Mesodermal cell (in vitro differentiated cells): ENCODE data around the gene ZNF618.

Source experiments
- H3K27ac ChIP-seq: 2 replicates; pipeline ENCODE4 v1.7.0; 2013; ENCODE audit warnings: mild to moderate bottlenecking, low read depth, low read length, moderate library complexity; ENCODE audit not compliant: severe bottlenecking
- H3K36me3 ChIP-seq: 2 replicates; pipeline ENCODE4 v1.7.1; 2013; ENCODE audit warnings: mild to moderate bottlenecking, low read length, moderate library complexity; ENCODE audit not compliant: control insufficient read depth, insufficient read depth
- H3K4me1 ChIP-seq: one replicate; pipeline ENCODE4 v1.7.1; 2013; ENCODE audit warnings: mild to moderate bottlenecking, low read length; ENCODE audit not compliant: insufficient read depth, control insufficient read depth, poor library complexity, severe bottlenecking
- H3K4me3 ChIP-seq: 2 replicates; pipeline ENCODE4 v1.7.0; 2013; ENCODE audit warnings: low read length, control low read depth, mild to moderate bottlenecking; ENCODE audit not compliant: insufficient read depth, poor library complexity, severe bottlenecking; ENCODE audit errors: extremely low read depth
- H3K9me3 ChIP-seq: 2 replicates; pipeline ENCODE4 v1.7.1; 2013; ENCODE audit warnings: mild to moderate bottlenecking, low read length, moderate library complexity; ENCODE audit not compliant: control insufficient read depth
- WGBS, 2 experiments: methylation state at CpG; one replicate each; pipeline ENCODE4 v1.1.5; 2013; ENCODE audit warnings: missing lambda C conversion rate in 2 of 2; ENCODE audit not compliant: insufficient coverage in 2 of 2; 5-methylcytosine and 5-hydroxymethylcytosine counted together

ZNF618 gene

DNA sequence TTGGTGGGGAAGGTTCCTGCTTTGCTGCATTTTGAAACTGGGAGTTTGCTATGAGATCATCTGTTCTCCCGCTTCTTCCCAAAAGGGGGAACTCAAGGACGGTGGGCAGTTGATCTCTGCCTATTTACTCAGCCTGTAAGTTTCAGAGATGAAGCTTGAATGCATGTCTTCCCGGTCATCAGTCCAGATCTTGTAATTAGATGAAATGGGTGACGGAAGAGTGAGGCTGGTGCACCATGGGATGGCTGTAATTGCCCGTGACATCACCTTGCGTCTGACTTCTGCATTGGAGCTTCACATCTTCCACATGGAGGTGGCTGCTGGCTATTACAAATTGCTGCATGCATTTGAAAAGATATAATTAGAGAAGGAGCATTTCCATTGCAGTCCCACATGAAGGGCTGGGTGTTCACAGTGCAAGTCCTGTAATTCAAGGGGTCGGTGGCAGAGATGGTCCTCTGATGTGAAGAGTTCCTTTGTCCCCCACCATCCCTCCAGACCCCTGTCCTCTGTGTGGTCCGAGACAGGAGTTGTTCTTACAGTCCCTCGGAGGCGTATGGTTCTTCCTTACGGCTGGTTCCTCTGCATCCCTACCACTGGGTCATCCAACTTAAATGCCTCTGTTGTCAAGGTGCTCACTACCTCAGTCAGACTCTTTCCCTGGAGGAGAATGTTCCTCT is 72.9 kb downstream of the ZNF618 start:
- Histone ChIP-seq H3K36me3 (peaks cover 14% of the 10 kb centered on the region), H3K4me1 (peaks cover 8% of the 10 kb centered on the region), H3K4me3 (no peak overlapping the region), H3K27ac (no peak overlapping the region), H3K9me3 (no peaks in the 10 kb centered on the region)
- 73 to 84% methylated on average over 8 to 9 of the region's 11 CpGs for WGBS, 2 experiments

DNA sequence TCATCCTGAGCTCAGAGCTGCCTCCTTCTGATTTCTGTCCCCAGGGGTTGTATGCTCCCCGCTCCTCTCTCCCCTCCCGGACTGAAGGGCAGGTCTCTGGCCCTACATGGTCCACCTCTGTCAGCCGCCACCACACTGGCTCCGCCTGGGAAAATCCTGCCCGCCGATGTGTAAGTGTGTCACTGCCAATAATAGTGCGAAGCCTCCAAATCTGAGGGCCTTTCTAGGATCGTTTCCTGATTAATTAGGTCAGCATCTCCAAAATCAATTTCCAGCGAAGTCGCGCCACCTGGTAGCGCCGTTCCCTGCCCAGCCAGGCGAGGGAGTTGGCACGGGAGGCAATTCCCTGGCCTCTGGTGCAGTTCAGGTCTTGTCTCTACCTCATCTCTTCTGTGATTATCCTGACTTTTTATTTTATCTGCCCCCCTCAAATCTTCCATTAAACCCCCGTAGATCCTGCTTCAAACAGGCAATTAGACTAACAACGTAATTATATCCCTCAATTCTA is 73.5 kb downstream of the ZNF618 start:
- no peak overlapping the region for H3K27ac ChIP-seq
- no peak overlapping the region for H3K4me3 ChIP-seq
- peaks cover 14% of the 10 kb centered on the region for H3K36me3 ChIP-seq
- H3K4me1 ChIP-seq, result peaks cover 8% of the 10 kb centered on the region
- WGBS, 2 experiments, result 96 to 99% methylated on average over 13 to 15 of the region's 17 CpGs
- H3K9me3 ChIP-seq, result no peaks in the 10 kb centered on the region

DNA sequence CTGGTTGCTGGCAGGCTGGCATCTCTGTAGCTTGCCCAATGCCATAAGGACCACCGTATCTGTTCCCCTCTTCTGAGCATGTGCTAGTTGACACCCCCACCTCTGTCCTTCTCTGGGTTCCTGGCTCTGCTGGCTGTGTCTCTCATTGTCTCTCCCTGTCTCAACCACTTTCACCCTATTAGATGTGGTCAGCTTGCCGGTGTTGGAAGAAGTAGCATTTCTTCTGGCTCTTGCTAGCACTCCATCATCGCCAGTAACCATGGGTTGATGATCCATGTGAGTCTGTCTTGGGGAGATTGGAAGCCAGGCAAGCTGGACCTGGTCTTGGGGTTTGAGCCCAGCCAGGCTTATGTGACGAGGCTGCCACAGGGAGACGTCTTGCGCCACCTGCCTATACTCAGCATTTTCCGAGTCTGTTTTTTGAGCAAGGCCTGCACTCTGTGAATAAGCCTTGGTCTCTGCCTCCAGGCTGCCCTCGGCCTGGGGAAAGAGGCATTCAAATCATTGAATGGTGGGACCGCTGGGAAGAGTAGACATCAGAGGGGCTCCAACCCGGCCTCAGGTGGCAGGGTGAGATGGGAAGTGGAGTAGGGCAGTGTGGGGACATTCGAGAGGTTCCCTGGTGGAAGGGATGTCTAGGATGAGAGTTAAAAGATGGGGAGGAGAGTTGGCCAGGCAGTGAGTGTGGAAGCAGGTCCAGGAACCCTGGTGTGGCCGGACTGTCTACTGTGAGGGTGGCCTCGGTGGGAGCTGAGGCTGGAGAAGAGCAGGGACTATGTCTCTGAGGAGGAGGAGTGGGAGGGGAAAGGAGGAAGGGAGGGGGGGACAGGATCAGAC is 74.3 kb downstream of the ZNF618 start:
- WGBS, 2 experiments, result 88 to 96% methylated on average over 10 to 12 of the region's 13 CpGs

DNA sequence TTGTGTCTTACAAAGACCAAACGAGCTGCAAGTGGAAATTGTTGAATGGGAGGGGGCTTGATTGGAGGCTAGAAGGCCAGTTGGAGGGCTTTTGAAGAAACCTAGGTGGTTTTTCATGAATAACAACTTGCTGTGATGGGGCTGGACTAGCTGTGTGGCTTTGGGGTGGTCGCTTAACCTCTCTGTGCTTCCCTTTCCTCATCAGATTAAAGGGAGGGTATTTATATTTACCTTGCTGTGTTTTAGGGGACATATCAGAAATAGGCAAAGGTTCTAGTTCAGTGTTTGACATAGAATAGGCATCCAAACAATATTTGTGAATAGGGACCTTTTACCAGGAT is 74.9 kb downstream of the ZNF618 start:
- peaks cover 8% of the 10 kb centered on the region for H3K4me1 ChIP-seq
- WGBS, 2 experiments, result 88% methylated on average over 1 of the region's 2 CpGs; no CpG with 5 or more reads in 1 of the 2 experiments
- H3K9me3 ChIP-seq, result no peaks in the 10 kb centered on the region
- H3K4me3 ChIP-seq, result no peak overlapping the region
- H3K36me3 ChIP-seq, result peaks cover 14% of the 10 kb centered on the region
- H3K27ac ChIP-seq, result no peak overlapping the region

More for the DNA sequence above, 74.3 kb downstream of the ZNF618 start:
- Histone ChIP-seq H3K36me3 (peaks cover 14% of the 10 kb centered on the region), H3K4me3 (no peak overlapping the region), H3K27ac (no peak overlapping the region), H3K4me1 (peaks cover 8% of the 10 kb centered on the region), H3K9me3 (no peaks in the 10 kb centered on the region)

DNA sequence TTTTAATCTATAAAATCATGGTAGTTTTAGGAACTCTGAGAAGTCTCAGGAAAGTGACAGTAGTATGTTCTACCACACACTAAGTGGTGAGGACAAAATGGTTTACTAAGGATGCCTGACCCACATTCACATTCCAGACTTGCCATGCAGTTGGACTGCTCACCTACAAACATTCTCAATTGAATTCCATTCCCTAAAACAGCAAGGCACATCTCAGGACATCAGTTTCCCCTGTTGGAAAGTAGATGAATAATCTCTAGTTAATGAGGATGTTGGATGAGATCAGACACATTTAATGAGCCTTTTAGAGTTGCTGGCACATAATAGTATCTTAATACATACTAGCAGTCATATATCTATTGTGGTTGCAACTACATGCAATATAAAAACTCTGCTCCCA is 76.6 kb downstream of the ZNF618 start:
- H3K4me3 ChIP-seq, result no peak overlapping the region
- H3K4me1 ChIP-seq, result peaks cover 12% of the 10 kb centered on the region
- H3K27ac ChIP-seq, result no peak overlapping the region
- H3K36me3 ChIP-seq, result peaks cover 4% of the 10 kb centered on the region
- no peaks in the 10 kb centered on the region for H3K9me3 ChIP-seq

DNA sequence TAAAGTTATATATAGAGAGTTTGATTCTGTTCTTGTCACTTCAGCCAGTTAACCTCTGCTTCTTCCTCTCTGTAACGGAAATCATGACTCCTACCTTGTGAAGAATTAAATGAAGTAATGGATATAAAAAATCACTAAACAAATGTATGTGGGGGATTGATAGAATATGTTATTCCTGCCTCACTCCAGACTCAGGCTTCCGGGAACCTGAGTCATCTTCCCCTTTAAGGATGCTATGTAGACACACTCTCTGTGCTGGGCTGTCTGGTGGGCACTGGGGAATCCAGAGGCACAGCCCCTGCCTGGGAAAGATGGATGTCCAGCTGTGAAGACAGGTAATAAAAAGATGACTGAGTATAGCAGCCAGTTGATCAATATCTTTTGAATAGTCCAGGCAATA is 77.4 kb downstream of the ZNF618 start:
- Histone ChIP-seq H3K27ac (no peak overlapping the region), H3K4me1 (peaks cover 15% of the 10 kb centered on the region), H3K4me3 (no peak overlapping the region), H3K36me3 (peaks cover 4% of the 10 kb centered on the region), H3K9me3 (no peaks in the 10 kb centered on the region)
- 86% methylated on average over 1 of the region's 2 CpGs; no CpG with 5 or more reads in 1 of the 2 experiments for WGBS, 2 experiments

DNA sequence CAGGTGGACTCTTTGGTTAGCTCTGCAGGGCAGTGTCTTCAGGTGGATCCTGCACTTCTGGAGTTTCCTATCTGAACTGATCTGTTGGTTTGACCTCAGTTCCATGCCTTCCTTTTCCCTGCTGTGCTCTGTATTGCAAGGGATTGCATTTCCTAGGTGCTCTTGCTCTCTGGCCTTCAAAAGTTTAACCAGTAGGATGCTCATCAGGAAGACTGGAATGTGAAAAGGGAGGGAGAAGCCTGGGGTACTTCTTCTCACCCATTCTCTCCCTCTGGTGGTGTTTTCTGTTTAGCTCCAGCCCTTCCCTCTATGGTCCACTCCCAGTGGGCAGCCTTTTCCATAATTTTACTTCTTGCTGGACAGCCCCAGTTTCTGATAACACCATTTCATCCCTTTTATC is 78.5 kb downstream of the ZNF618 start:
- Histone ChIP-seq H3K27ac (no peak overlapping the region), H3K36me3 (peaks cover 5% of the 10 kb centered on the region), H3K4me1 (peaks cover 15% of the 10 kb centered on the region), H3K4me3 (no peak overlapping the region), H3K9me3 (no peaks in the 10 kb centered on the region)

DNA sequence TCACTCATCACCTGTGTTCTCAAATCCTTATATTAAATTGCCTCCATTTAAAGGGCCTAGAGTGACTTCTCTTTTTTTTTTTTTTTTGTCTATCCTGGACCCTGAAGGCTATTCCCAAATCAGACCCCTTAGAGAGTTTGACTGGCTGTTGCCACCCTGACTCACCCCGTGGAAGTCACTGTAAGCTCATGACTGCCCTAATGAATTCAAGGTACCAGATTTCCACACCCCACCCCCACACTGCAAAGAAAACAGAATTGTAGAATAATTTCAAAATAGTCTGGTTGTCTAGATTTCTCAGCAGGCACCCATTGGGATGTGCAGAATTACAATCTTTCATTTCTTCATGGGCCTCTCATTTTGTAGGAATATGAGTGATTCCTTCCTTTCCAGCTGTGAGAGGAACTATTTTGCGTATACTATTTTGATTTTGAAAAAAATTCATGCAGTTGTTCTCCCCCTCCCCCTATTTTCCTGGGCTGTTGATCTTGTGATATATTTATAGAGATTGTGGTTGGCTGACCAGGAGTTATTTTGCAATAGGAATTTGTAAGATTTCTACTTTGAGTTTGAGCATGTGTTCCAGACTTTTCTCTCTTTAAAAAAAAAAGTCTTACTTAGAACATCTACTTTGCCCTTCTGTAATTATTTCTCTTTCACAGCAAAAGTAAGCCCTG is 79.1 kb downstream of the ZNF618 start:
- WGBS, 2 experiments, result no CpG with 5 or more reads among the region's 2 CpGs
- Histone ChIP-seq H3K4me3 (no peak overlapping the region), H3K9me3 (no peaks in the 10 kb centered on the region), H3K27ac (no peak overlapping the region), H3K36me3 (peaks cover 7% of the 10 kb centered on the region), H3K4me1 (peaks cover 15% of the 10 kb centered on the region)

DNA sequence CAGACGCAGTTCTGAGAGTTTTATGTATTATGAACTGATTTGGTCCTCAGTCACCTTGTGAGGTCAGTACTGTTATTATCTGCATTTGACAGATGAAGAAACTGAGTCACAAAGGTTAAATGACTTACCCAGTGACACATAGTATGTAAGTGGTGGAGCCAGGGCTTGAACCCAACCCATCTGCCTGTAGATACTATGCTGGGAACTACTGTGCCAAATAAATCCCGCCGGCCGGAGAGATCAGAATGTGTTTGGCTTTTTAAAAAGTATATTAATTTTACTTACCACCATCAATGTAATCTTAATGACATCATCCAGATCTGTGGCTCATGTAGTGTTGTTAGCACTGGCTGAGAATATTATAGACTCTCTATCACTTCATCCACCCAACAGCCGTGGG is 80.8 kb downstream of the ZNF618 start:
- Histone ChIP-seq H3K9me3 (no peaks in the 10 kb centered on the region), H3K4me3 (no peak overlapping the region), H3K4me1 (peaks cover 15% of the 10 kb centered on the region), H3K36me3 (peaks cover 12% of the 10 kb centered on the region), H3K27ac (no peak overlapping the region)
- WGBS, 2 experiments, result 100% methylated on average over 1 of the region's 5 CpGs; no CpG with 5 or more reads in 1 of the 2 experiments

DNA sequence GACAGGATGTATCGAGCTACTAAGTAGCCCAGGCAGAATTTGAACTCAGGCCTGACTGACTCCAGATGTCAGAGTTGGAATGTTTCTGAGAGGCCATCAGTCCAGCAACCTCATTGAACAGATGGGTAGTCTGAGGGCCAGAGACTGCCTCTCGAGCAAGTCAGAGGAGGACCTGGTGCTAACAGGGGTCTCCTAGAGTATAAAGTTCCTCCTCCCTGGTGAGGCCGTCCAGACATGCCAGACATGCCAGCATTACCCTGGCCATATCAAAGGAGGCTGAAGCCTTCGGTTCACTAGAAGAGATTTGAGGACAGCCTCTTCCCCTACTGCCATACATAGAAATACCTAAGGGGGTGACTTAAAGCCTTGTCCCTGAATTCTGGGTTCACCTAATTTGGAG is 81.2 kb downstream of the ZNF618 start:
- peak overlapping the region; percentile 58 for H3K27ac ChIP-seq
- no peak overlapping the region for H3K4me3 ChIP-seq
- WGBS, 2 experiments, result 84% methylated on average over 2 to 3 of the region's 4 CpGs
- peaks cover 12% of the 10 kb centered on the region for H3K36me3 ChIP-seq
- peaks cover 15% of the 10 kb centered on the region for H3K4me1 ChIP-seq
- no peaks in the 10 kb centered on the region for H3K9me3 ChIP-seq
